Nucleus accumbens (tissue), 56 donors: ENCODE data around the gene CCDC144A.
"Not testable (repeated sequence)": the region's sequence is repeated elsewhere in the genome, so short reads cannot be mapped to it uniquely, and the experiment has no call there.

Experiments
- DNase-seq, 56 donors: peaks; one replicate each; lab custom pipeline; 2025; lab: John Stamatoyannopoulos, UW

The CCDC144A gene, protein sequence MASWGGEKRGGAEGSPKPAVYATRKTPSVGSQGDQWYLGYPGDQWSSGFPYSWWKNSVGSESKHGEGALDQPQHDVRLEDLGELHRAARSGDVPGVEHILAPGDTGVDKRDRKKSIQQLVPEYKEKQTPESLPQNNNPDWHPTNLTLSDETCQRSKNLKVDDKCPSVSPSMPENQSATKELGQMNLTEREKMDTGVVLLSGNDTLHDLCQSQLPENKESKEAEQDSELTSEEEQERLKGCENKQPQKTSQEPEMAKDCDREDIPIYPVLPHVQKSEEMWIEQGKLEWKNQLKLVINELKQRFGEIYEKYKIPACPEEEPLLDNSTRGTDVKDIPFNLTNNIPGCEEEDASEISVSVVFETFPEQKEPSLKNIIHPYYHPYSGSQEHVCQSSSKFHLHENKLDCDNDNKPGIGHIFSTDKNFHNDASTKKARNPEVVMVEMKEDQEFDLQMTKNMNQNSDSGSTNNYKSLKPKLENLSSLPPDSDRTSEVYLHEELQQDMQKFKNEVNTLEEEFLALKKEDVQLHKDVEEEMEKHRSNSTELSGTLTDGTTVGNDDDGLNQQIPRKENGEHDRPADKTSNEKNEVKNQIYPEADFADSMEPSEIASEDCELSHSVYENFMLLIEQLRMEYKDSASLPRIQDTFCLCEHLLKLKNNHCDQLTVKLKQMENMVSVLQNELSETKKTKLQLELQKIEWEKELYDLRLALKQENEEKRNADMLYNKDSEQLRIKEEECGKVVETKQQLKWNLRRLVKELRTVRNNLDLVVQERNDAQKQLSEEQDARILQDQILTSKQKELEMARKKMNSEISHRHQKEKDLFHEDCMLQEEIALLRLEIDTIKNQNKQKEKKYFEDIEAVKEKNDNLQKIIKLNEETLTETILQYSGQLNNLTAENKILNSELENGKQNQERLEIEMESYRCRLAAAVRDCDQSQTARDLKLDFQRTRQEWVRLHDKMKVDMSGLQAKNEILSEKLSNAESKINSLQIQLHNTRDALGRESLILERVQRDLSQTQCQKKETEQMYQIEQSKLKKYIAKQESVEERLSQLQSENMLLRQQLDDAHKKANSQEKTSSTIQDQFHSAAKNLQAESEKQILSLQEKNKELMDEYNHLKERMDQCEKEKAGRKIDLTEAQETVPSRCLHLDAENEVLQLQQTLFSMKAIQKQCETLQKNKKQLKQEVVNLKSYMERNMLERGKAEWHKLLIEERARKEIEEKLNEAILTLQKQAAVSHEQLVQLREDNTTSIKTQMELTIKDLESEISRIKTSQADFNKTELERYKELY (N-terminal part only)

DNA sequence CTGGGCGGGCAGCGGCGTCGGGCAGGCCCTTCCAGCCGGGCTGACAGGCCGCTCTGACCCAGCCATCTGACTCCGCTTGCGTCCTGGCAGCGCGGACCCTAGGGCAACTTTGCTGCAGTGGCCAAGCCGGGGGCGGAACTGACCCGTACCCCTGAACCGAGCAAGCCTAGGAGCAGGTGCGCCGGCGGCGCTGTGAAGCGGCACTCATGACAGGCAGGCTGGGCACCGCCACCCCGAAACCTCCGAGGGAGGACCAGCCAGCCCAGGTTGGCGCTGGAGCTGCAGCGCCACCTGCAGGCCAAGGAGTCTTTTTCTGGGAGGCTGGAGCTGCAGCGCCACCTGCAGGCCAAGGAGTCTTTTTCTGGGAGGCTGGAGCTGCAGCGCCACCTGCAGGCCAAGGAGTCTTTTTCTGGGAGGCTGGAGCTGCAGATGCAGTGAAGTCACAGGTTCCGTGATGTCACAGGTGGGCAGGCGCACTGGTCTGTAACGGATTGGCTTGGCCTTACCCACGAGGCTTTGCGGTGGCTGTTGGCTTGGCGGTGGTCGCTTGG lies at the start of gene CCDC144A:
Gene CCDC144A (plus strand): TSS at position 511 of the 551 bp plus-strand sequence. CDS start 160 bp downstream, outside the sequence.
- peak in 3 of 56 donors; percentile 42 to 74 (median 56) for DNase-seq

DNA sequence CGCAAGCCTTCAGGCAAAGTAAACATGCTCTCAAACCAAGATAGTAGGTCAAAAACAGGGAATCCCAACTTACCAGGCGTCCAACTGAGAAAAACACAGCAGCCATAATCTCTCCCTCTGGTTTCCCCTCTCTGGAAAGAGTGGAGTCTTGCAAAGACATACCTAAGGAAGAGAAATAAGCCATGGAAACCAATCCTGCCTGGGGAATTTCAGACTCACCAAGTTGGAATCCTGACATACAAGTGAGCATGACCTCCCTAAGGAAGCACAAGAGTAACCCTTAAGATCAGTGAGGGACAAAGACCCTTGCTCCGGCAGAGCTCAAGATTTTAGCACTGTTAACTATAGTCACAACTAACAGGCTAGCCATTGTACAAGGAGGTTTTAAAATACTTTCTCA lies 40.5 kb upstream of the CCDC144A start:
- no peak for DNase-seq

DNA sequence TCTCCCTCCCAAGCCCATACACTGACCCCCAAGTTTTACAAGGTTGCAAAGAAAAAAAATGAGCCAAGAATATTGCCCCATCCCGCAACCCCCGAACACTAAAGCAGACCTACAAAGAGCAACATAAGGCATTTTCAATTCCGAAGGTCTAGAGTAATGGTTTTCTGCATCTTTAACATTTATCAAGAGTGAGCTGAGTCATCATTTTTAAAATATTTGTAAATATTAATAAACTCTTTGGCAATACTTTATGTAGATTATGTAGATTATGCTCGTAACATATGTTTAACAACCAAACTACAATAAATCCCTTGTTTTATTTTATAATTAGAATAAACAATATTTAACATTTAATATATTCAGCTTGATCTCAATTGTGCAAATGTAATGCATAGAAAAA lies 37.8 kb upstream of the CCDC144A start:
- DNase-seq, result no peak

DNA sequence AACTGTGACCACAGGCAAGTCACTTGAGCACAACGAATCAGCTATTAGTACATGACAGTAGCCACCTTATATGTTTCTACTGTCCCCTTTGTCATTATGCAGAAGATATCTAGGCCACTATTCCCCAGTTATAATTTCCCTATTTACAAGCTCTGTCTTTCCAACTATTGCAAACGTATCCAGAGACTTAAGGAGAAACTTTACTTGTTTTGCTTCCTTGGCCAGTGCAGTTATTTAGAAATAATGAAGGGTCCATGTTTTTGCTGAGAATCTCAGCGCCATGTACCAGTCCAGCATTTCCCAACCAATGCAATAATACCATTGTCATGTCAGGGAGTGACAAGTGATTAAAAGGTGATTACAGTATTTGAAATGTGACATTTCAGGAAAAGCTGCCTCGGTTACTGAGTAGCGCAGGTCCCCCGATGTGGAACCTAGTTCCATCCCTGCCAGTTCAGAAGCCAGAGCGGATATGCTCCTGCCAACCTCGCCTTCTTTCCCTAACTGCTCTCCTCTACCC lies 37.1 kb upstream of the CCDC144A start:
- DNase-seq, result peak in 1 of 56 donors; percentile 52

DNA sequence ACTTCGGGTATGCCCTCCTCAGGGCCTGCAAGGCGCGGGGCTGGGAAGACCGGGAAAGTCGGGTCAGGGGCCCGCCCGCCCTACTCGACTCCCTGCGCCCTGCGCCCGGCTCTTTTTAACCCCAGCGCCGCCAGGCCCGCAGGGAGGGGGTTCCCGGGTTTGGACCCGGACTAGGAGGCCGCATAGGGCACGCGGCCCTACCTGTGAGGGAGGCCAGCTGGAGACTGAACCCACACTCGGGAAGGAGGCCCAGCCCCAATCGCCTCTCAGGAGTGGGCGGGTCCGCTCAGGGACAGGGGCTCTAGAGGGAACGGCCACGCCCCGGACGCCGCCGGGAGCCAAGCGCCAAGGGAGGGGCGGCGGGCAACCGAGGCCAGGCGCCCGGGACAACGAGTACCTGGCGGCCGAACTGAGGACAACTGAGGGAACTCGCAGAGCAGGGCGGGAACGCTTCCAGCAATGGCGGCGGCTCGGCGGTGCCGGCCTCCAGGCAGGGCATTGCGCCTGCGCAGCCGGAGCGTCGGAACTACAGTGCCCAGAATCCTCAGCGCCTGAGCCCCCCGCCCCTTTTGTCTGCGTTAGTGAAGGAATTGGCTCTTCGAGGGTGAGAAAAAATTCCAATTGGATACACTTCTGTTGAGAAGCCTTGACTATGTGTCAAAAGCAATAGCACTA lies 36.5 kb upstream of the CCDC144A start, which contains the start of gene ZNF624:
Gene ZNF624 (minus strand): TSS at position 484 of the 675 bp plus-strand sequence.
- DNase-seq, result peak; percentile 44 to 94 (median 86)

DNA sequence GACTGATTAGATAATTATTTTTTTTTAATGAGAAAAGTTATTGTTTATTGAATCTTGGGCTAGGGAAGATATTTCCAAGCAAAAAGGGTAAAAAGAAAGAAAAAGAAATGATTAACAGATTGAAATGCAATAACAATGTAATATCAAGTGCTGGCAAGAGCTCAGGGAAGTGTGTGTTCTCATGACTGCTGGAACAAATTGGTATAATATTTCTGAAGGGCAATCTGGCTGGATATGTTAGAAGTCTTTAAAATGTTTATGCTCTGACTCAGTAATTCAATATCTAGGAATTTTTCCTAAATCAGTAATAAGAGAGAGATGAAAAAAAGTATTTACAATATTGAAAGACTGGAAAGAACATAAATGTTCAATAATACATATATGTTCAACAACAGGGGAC lies 28.8 kb upstream of the CCDC144A start:
- no peak for DNase-seq

DNA sequence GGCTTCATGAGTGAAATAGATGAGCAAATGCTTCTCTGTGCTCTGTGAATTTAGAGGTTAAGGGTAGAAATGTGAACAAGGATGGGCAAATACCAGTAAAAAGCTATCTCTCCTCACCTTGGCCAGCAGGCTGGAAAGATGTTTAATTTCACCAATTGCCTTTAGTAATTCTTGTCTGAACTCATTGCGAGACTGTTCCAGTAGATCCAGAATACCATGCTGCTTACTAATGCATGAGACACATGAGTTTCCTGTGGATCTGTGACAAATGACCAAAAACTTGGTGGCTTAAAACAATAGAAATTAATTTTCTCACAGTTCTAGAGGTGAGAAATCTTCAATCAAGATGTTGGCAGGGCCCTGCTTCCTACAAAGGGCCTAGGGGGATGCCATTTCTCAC lies 27.1 kb upstream of the CCDC144A start:
- DNase-seq, result no peak

DNA sequence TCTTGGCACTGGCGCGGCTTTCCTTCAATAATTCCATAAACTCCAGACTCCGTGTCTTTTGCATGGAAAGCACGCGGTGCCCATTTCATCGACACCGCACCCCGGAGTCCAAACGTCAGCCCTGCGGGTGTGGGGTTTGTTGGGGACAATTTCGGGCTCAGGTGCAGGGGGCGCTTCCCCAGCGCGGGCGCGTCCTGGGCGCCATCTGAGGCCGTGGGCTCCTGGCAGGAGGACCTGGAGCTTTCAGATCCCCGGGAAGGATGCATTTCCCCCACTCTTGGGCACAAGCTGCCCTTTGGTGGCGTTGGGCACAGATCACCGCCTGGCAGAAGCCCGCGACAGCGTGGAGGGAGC lies 23.5 kb upstream of the CCDC144A start:
- not testable (repeated sequence) for DNase-seq

DNA sequence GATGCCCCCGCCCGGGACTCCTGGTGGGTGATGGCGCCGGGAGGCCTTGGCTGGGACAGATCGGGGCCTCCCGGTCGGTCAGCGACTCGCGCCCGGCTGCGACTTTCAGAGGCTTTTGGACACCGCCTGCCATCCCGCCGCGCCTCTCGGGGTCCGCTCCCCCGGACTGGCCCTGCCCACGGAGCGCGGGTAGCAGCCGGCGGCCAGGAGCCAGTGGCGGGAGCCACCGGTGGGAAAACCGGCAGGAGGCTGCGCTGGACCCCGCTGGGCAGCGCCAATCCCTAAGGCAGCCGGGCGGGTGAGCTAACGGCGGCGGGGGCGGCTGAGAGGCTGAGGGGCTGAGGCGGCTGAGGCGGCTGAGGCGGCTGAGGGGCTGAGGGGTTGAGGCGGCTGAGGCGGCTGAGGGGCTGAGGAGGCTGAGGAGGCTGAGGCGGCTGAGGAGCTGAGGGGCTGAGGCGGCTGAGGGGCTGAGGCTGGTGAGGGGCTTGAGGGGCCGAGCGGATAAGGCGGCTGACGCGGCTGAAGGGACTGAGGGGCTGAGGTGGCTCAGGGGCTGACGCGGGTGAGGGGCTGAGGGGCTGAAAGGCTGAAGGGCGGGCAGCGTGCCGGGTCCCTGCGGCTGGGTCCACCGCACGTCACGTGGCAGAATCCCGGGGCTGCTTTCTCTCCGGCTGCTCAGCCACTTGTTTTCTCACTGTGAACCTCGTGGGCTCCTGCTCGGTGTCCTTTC lies 23.0 kb upstream of the CCDC144A start:
- peak in 41 of 56 donors; percentile 4 to 70 (median 30) for DNase-seq

DNA sequence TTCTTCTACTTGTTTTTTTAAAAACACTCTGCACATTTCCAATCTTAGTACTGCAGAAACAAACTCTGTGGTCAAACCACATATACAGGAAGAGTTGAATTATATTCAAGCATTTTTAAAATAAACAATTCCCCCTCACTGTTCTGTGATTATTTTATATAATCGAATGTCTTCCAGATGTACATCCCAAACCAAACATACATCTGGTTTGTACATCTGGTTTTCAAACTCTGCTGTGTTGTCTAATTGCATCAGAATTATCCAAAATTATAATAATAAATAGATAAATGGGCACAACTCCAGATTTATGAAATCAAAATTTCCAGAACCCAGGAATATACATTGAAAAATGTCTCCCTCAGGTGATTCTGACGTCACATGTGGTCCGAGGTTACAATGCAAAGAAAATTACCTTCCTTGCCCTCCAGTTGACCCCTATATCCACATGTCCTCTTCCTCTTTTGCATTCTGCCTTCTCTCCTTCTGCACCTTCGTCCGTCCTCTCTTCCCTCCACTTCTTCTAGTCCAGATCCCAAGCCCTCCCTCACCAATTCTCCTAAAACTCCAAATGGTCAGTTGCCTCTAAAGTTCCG lies 13.3 kb upstream of the CCDC144A start:
- DNase-seq, result no peak

DNA sequence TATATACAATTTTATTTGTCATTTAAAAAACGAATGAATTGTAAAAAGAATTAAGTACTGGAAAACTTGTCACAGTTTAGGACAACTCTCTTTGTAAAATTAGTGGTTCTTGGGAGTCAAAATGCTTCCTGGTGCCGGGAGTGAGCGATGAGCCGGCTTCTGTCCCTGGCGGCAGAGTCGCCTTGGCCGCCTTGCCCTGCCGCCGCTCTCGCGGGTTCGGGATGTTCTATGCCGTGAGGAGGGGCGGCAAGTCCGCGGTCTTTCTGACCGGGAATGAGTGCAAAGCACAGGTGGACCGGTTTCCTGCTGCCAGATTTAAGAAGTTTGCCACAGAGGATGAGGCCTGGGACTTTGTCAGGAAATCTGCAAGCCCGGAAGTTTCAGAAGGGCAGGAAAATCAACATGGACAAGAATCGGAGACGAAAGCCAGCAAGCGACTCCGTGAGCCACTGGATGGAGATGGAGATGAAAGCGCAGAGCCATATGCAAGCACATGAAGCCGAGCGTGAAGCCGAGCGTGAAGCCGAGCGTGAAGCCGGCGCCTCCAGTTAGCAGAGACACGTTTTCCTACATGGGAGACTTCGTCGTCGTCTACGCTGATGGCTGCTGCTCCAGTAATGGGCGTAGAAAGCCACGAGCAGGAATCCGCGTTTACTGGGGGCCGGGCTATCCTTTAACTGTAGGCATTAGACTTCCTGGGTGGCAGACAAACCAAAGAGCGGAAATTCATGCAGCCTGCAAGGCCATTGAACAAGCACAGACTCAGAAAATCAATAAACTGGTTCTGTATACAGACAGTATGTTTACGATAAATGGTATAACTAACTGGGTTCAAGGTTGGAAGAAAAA lies 6.5 kb upstream of the CCDC144A start:
- not testable (repeated sequence) for DNase-seq

DNA sequence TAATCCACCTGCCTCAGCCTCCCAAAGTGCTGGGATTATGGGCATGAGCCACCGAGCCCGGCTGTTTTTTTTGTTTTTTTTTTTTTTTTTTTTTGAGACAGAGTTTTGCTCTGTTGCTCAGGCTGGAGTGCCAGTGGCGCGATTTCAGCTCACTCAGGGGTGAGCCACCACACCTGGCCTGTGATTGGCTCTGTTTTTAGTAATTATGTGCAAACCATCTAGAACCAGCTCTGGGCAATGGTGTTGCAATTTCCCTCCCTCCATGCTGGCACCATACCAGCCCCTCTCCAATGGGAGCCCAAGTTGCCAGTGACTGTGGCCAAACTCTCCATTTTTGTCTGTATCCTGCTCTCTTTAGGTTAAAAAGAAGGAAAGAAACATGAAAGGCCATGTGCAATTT lies 4.0 kb upstream of the CCDC144A start:
- not testable (repeated sequence) for DNase-seq

DNA sequence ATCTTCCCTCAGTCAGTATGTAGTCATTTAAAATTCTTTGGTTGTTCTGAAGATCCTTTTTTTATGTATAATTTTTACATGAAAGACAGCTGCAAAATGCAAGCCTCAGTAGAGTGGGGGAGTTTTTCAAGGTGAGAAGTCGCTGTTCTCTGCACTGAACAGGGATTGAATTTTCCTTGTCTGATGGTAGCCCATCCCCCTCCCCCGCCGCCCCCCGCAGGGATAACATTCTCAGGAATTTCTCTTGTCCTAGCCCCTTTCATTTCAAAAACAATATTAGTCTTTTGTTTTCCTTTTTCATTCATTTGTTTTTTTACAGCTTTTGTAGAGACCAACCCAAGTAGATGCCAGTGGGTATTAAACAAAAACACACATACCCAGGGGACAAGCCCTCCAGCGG lies 2.9 kb upstream of the CCDC144A start:
- DNase-seq, result not testable (repeated sequence)

DNA sequence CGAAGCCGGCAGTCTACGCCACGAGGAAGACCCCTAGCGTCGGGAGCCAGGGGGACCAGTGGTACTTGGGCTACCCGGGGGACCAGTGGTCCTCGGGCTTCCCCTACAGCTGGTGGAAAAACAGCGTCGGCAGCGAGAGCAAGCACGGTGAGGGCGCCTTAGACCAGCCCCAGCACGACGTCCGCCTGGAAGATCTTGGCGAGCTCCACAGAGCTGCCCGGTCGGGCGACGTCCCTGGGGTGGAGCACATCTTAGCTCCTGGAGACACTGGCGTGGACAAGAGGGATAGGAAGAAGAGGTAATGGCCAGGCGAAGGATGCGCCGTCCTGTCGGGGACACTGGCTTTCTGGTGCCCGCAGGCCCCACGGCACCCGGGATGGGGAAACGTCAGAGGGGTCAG lies 406 bp downstream of the CCDC144A start:
- not testable (repeated sequence) for DNase-seq

DNA sequence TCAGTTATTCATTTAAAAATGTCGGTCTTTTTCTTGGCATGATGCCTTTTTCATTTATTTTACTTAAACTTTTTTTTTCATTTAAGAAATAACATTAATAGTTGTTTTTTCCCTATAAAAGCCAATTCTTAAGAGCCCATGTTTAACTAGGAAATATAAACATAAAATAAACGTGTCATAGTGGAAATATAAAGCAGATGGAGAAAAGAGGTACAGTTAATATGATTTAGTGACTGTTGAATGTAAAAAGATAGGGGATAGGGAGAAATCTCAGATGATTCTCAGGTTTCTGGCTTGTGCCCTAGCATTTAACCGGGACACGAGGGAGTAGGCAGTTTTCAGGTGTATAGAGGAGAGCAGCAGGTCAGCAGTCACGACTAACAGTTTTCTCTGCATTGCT lies 7.6 kb downstream of the CCDC144A start:
- not testable (repeated sequence) for DNase-seq

DNA sequence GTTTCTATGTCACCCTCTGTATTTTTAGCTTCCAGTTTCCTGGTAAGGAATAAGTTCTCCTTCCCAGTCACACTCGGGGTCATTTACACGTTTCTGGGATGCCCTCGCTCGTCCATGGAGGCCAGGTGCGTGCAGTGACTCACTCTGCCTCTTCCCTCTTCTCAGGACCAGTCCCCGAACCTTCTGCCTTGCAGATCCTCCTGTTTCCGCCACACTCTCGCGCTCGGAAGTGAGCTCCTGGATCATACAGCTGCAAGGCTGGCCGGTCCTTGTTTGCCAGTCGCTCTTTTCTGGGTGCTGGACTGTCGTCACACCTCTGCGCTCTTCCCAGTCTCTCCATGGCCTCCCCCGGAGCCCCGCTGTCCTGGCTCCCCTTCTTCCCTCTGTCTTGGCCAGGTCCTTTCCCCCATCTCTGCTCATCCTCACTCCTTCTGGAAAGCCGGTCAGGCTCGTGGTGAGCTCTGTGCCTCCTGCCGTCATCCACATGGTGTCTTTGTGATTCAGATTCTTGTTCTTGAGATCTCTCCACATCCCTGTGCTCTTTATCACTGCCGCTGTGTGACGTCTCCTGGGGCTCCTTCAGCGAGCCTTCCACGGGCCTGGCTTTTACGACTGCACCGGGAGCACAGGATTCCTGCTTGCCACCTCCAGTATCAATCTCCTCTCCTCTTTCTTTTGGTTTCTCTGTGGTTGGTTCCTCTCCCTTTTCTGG lies 55.6 kb downstream of the CCDC144A start:
- DNase-seq, result not testable (repeated sequence)

DNA sequence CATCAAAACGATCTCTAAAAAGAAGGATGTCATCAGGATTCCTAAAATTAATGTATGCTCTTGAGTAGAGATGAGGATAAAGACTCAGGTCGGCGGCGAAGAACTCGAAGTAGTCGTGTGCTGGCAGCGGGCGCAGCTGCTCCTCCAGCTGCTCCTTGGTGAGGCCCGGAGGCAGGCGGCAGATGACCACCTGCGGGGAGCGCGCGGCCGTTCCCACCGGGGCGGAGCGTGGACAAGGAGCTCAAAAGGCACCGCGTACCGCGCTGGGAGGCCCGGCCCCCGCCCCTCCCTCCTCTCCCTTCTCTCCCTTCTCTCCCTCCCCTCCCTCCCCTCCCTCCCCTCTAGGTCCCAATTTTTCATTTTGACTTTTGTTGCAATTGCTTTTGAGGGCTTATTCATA lies 56.5 kb downstream of the CCDC144A start:
- DNase-seq, result not testable (repeated sequence)
